Neutrophil (primary cell): ENCODE results near the gene EPB42.

Experiments
- H3K27ac ChIP-seq: fragments of 200-600 bp; sonication (generic); 2 replicates; pipeline ENCODE4 v1.5.1; 2016; ENCODE audit warnings: mild to moderate bottlenecking, moderate library complexity
- H3K27me3 ChIP-seq: fragments of 200-600 bp; sonication (generic); 2 replicates; pipeline ENCODE4 v1.6.0; 2016; ENCODE audit warnings: mild to moderate bottlenecking
- H3K36me3 ChIP-seq: fragments of 200-600 bp; sonication (generic); 2 replicates; pipeline ENCODE4 v1.5.1; 2017
- H3K4me1 ChIP-seq, 2 experiments: fragments of 200-600 bp in 1 of 2; sonication (generic) in 1 of 2; 1 replicate in 1 of 2; 2 replicates in 1 of 2; pipeline versions ENCODE4 v1.5.1 to v1.6.1; 2013 to 2016; ENCODE audit warnings: low read depth in 1 of 2, low read length in 1 of 2, mild to moderate bottlenecking in 1 of 2, moderate library complexity in 1 of 2; ENCODE audit not compliant: control insufficient read depth in 1 of 2, insufficient read depth in 1 of 2
- H3K4me3 ChIP-seq, 2 experiments: fragments of 200-600 bp in 1 of 2; sonication (generic) in 1 of 2; 1 replicate in 1 of 2; 2 replicates in 1 of 2; pipeline ENCODE4 v1.5.1; 2013 to 2016; ENCODE audit warnings: low read depth in 1 of 2, low read length in 1 of 2, mild to moderate bottlenecking in 1 of 2, moderate library complexity in 1 of 2
- H3K9me3 ChIP-seq: fragments of 200-600 bp; sonication (generic); 2 replicates; pipeline ENCODE4 v1.5.1; 2016
- CTCF ChIP-seq: fragments of 200-600 bp; sonication (generic); IDR thresholded peaks from 2 replicates; pipeline ENCODE4 v1.5.1; 2016; ENCODE audit warnings: antibody characterized with exemption

The EPB42 gene

GRCh38 chr15:43211224-43211735, 9.5 kb downstream of the EPB42 start:
- no peak for TF ChIP-seq CTCF
- no peak overlapping the region for H3K4me3 ChIP-seq
- no peaks in the 10 kb centered on the region for H3K36me3 ChIP-seq
- H3K27me3 ChIP-seq = peaks cover 43% of the 10 kb centered on the region
- no peaks in the 10 kb centered on the region for H3K4me1 ChIP-seq
- no peak overlapping the region for H3K27ac ChIP-seq
- H3K9me3 ChIP-seq = no peaks in the 10 kb centered on the region

- H3K9me3 ChIP-seq = no peaks in the 10 kb centered on the region
- H3K4me1 ChIP-seq = no peaks in the 10 kb centered on the region
- TF ChIP-seq CTCF = no peak
- no peak overlapping the region for H3K4me3 ChIP-seq
- no peaks in the 10 kb centered on the region for H3K36me3 ChIP-seq
- peaks cover 43% of the 10 kb centered on the region for H3K27me3 ChIP-seq
- H3K27ac ChIP-seq = no peak overlapping the region
These were observed 10.0 kb downstream of the EPB42 start for GRCh38 chr15:43210807-43211206.

- no peaks in the 10 kb centered on the region for H3K9me3 ChIP-seq
- no peak overlapping the region for H3K27ac ChIP-seq
- H3K36me3 ChIP-seq = no peaks in the 10 kb centered on the region
- no peak for TF ChIP-seq CTCF
- peaks cover 43% of the 10 kb centered on the region for H3K27me3 ChIP-seq
- no peak overlapping the region for H3K4me3 ChIP-seq
- H3K4me1 ChIP-seq = no peaks in the 10 kb centered on the region
These were observed 10.6 kb downstream of the EPB42 start for GRCh38 chr15:43210172-43210745.

- TF ChIP-seq CTCF = no peak
- H3K27me3 ChIP-seq = peaks cover 43% of the 10 kb centered on the region
- no peaks in the 10 kb centered on the region for H3K36me3 ChIP-seq
- no peak overlapping the region for H3K4me3 ChIP-seq
- no peak overlapping the region for H3K27ac ChIP-seq
- H3K4me1 ChIP-seq = no peaks in the 10 kb centered on the region
- no peaks in the 10 kb centered on the region for H3K9me3 ChIP-seq
These were observed 11.6 kb downstream of the EPB42 start for GRCh38 chr15:43209059-43209824.

- H3K27ac ChIP-seq = no peak overlapping the region
These were observed 12.5 kb downstream of the EPB42 start for GRCh38 chr15:43208052-43209002.

More at GRCh38 chr15:43208052-43209002, 12.5 kb downstream of the EPB42 start:
- Histone ChIP-seq H3K27me3 (peaks cover 43% of the 10 kb centered on the region), H3K4me1 (no peaks in the 10 kb centered on the region), H3K9me3 (no peaks in the 10 kb centered on the region), H3K36me3 (no peaks in the 10 kb centered on the region), H3K4me3 (no peak overlapping the region)
- TF ChIP-seq CTCF = no peak
